Neural progenitor cell (in vitro differentiated cells): ENCODE data around the gene C21orf91.

Experiments used
- EZH2 ChIP-seq: fragments of 200-600 bp; sonication (generic); IDR thresholded peaks from 2 replicates; pipeline ENCODE4 v1.6.1; 2017; ENCODE audit warnings: antibody characterized with exemption, mild to moderate bottlenecking, moderate library complexity
- TF ChIP-seq, protein P1 (sequence below): fragments of 200-600 bp; sonication (generic); IDR thresholded peaks from 2 replicates; pipeline ENCODE4 v1.5.1; 2017; ENCODE audit warnings: antibody characterized with exemption, mild to moderate bottlenecking

DNA sequence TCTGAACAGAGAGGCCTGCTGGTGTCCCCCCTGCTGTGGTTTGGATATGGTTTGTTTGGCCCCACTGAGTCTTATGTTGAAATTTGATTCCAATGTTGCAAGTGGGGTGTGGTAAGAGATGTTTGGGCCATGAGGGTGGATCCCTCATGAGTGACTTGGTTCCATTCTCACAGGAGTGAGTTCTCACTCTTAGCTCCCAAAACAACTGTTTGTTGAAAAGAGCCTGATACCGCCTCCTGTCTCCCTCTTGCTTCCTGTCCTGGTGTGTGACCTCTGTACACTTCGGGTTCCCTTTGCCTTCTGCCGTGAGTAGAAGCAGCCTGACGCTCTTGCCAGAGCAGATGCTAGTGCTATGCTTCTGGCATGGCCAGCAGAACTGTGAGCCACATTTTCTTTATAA, 60.5 kb downstream of the C21orf91 start:
- TF ChIP-seq, protein P1, sequence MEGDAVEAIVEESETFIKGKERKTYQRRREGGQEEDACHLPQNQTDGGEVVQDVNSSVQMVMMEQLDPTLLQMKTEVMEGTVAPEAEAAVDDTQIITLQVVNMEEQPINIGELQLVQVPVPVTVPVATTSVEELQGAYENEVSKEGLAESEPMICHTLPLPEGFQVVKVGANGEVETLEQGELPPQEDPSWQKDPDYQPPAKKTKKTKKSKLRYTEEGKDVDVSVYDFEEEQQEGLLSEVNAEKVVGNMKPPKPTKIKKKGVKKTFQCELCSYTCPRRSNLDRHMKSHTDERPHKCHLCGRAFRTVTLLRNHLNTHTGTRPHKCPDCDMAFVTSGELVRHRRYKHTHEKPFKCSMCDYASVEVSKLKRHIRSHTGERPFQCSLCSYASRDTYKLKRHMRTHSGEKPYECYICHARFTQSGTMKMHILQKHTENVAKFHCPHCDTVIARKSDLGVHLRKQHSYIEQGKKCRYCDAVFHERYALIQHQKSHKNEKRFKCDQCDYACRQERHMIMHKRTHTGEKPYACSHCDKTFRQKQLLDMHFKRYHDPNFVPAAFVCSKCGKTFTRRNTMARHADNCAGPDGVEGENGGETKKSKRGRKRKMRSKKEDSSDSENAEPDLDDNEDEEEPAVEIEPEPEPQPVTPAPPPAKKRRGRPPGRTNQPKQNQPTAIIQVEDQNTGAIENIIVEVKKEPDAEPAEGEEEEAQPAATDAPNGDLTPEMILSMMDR, result no peak
- TF ChIP-seq EZH2, result no peak
